ENCODE results near the gene RBMY1E. TPM values are rescaled to one million over a fixed set of nuclear protein-coding genes. Genes with fewer than 3 reads are reported as not detected.
"Not testable (repeated sequence)": the region's sequence is repeated elsewhere in the genome, so short reads cannot be mapped to it uniquely, and the experiment has no call there.

Gene RBMY1E
- total RNA-seq (ENCODE audit: insufficient read depth, low replicate concordance) = not detected

- DNase-seq (ENCODE audit: low spot score) = not testable (repeated sequence)
Measured at GRCh38 chrY:21917932-21918331, at the start of gene RBMY1E. Gene RBMY1E, minus strand, starts transcription at chrY:21918032. Its CDS starts 1,978 bp downstream, at chrY:21916054.

- DNase-seq (ENCODE audit: low spot score) = not testable (repeated sequence)
Measured at GRCh38 chrY:21894426-21894825, 23.4 kb downstream of the RBMY1E start, which contains the start of gene RBMY1D. Gene RBMY1D, minus strand, starts transcription at chrY:21894526. Its CDS starts 2,013 bp downstream, at chrY:21892513.

- not testable (repeated sequence) for DNase-seq (ENCODE audit: low spot score)
Measured at GRCh38 chrY:21869407-21870076, 48.3 kb downstream of the RBMY1E start.

Other genes with a start within 250 kb of the RBMY1E start
- gene RBMY1D, start 23.5 kb downstream of the RBMY1E start, total RNA-seq (ENCODE audit: insufficient read depth, low replicate concordance) = not detected